ENCODE data around the gene AFF3.

Gene AFF3

DNA sequence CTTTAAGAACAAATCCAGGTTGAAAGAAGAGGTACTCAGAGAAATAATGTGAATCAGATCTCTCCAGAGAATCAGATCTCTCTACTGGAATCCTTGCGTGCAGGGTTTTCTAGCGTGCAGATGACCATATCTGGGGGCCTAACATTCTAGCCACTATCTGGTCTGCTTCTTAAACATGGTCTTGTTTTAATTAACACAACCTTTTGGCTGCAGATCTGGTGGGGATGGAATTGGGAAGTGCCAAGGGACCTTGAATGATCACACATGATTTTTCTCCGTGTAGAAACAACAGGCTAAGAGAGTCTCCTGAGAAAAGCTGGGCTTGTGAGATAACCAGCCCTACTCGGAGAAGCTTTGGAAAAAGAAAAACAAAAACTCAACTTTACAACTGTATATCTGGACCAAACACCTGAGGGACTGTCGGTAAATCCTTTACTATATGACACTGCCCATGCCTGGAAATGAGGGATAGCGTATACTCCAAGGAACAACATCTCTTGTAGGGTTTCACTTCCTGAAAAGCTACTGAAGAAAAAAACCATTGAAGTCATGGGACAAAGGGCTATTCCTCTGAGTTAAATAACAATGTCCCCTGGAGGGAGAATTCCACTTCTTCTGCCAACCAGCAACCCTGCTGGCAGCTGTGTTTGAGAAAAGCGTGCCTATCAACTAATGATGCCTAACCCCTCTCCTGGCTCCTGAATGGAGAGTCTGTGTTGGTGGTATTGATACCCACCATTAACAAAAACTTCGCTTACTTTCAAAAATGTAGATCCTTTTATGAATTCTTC lies 481.6 kb downstream of the AFF3 start:
- H3K4me1 ChIP-seq (ENCODE audit: control insufficient read depth, insufficient read depth, low read length, poor library complexity, severe bottlenecking) = no peaks in the 10 kb centered on the region
- H3K4me3 ChIP-seq (ENCODE audit: insufficient read depth, low read depth, low read length, poor library complexity, severe bottlenecking) = no peak overlapping the region
- DNase-seq = no peak
- no peaks in the 10 kb centered on the region for H3K9me3 ChIP-seq (ENCODE audit: control insufficient read depth, low read length)
- no peak overlapping the region for H3K27ac ChIP-seq (ENCODE audit: insufficient read depth, low read length, poor library complexity, severe bottlenecking)
- H3K27me3 ChIP-seq (replicated peaks; ENCODE audit: control insufficient read depth, insufficient read depth, low read length, poor library complexity, severe bottlenecking) = no peaks in the 10 kb centered on the region
- H3K36me3 ChIP-seq (ENCODE audit: control insufficient read depth, insufficient read depth, low read length) = no peaks in the 10 kb centered on the region

DNA sequence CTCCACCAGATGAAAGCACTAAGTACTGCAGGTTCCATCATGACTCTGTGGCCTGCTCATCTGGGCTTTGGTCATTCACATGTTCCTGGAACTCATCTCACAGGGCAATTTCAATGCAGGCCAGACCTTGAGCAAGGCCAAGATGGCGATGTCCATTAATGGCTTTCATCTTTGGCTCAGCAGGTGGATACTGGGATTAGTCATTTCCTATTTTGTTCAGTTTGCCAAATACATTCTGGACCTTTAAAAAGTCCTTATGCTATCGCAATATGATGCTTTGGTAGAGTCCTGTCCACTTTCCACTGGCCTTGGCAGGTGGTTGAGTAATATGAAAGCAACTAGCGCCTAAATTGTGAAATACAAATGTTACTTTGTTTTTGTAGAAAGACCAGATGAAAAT lies 482.5 kb downstream of the AFF3 start:
- Histone ChIP-seq H3K9me3 (ENCODE audit: control insufficient read depth, low read length) (no peaks in the 10 kb centered on the region), H3K4me3 (ENCODE audit: insufficient read depth, low read depth, low read length, poor library complexity, severe bottlenecking) (no peak overlapping the region), H3K4me1 (ENCODE audit: control insufficient read depth, insufficient read depth, low read length, poor library complexity, severe bottlenecking) (no peaks in the 10 kb centered on the region), H3K27me3 (replicated peaks; ENCODE audit: control insufficient read depth, insufficient read depth, low read length, poor library complexity, severe bottlenecking) (no peaks in the 10 kb centered on the region), H3K27ac (ENCODE audit: insufficient read depth, low read length, poor library complexity, severe bottlenecking) (no peak overlapping the region), H3K36me3 (ENCODE audit: control insufficient read depth, insufficient read depth, low read length) (no peaks in the 10 kb centered on the region)
- DNase-seq = no peak

DNA sequence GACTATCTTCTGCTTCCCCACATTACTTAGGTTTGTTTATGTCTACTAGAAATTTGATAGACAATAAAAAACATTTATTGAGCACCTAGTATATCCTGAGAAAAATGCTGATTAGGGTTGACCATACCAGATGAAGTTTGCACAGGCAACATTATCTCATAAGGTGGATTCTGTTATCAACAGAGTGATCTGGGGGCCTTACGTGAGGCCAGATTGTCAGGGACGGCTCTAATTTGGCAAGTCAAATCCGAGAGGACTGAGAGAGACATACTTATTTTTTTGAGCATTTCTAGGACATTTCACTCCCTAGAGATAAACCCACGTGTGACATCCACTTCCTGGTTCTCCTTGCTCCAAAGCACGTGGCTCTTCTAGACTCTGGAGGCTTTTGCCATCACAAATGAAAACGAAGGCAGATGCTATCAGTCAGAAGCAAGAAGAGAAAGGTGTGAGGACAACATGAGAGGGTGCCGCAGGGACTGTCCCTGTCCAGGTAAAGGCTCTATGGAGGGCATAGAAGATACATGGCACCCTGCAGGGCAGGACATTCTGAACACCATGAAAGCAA lies 484.6 kb downstream of the AFF3 start:
- H3K36me3 ChIP-seq (ENCODE audit: control insufficient read depth, insufficient read depth, low read length) = no peaks in the 10 kb centered on the region
- no peak overlapping the region for H3K27ac ChIP-seq (ENCODE audit: insufficient read depth, low read length, poor library complexity, severe bottlenecking)
- no peak overlapping the region for H3K4me3 ChIP-seq (ENCODE audit: insufficient read depth, low read depth, low read length, poor library complexity, severe bottlenecking)
- DNase-seq = no peak
- H3K4me1 ChIP-seq (ENCODE audit: control insufficient read depth, insufficient read depth, low read length, poor library complexity, severe bottlenecking) = no peaks in the 10 kb centered on the region
- H3K9me3 ChIP-seq (ENCODE audit: control insufficient read depth, low read length) = no peaks in the 10 kb centered on the region
- no peaks in the 10 kb centered on the region for H3K27me3 ChIP-seq (replicated peaks; ENCODE audit: control insufficient read depth, insufficient read depth, low read length, poor library complexity, severe bottlenecking)

DNA sequence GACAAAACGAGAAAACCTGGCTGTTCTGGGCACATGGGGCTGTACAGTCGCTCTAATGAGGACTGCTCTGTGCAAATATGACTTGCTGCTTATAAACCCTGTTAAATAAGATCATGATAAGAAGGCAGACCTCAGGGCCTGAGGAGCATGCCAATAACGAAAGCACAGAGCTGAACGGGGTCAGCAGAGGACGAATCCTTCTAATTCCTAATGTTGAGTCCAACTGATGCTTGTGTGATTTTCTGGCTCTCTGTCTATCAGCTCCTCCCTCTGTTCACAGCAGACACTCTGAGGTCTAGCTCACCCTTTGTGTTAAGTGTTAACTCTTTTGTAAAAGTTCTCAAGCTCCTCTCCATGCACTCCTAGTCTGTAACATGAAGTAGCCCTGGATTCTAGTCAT lies 485.4 kb downstream of the AFF3 start:
- DNase-seq = no peak
- no peaks in the 10 kb centered on the region for H3K36me3 ChIP-seq (ENCODE audit: control insufficient read depth, insufficient read depth, low read length)
- H3K4me3 ChIP-seq (ENCODE audit: insufficient read depth, low read depth, low read length, poor library complexity, severe bottlenecking) = no peak overlapping the region
- no peak overlapping the region for H3K27ac ChIP-seq (ENCODE audit: insufficient read depth, low read length, poor library complexity, severe bottlenecking)
- no peaks in the 10 kb centered on the region for H3K9me3 ChIP-seq (ENCODE audit: control insufficient read depth, low read length)
- no peaks in the 10 kb centered on the region for H3K27me3 ChIP-seq (replicated peaks; ENCODE audit: control insufficient read depth, insufficient read depth, low read length, poor library complexity, severe bottlenecking)
- no peaks in the 10 kb centered on the region for H3K4me1 ChIP-seq (ENCODE audit: control insufficient read depth, insufficient read depth, low read length, poor library complexity, severe bottlenecking)

DNA sequence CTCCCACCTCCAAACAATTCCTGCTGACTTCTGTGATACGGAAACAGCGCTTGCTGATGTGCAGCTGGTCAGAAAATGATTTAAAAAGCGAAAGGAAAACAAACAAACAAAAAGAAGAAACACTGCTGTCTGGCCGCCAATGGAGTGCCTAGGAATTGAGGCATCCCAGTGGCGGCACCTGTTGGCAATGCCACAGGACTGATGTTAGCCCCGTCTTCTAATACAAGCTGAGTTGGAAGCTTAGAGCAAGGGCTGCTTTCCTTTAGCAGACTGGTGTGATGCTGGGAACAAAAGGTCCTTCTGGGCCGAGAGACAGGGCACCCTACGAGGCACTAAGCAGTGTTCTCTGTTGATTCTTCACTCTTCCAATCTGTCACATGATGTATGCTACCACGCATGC lies 489.0 kb downstream of the AFF3 start:
- DNase-seq = no peak
- Histone ChIP-seq H3K4me3 (ENCODE audit: insufficient read depth, low read depth, low read length, poor library complexity, severe bottlenecking) (no peak overlapping the region), H3K27ac (ENCODE audit: insufficient read depth, low read length, poor library complexity, severe bottlenecking) (no peak overlapping the region), H3K4me1 (ENCODE audit: control insufficient read depth, insufficient read depth, low read length, poor library complexity, severe bottlenecking) (no peaks in the 10 kb centered on the region), H3K9me3 (ENCODE audit: control insufficient read depth, low read length) (no peaks in the 10 kb centered on the region), H3K36me3 (ENCODE audit: control insufficient read depth, insufficient read depth, low read length) (no peaks in the 10 kb centered on the region), H3K27me3 (replicated peaks; ENCODE audit: control insufficient read depth, insufficient read depth, low read length, poor library complexity, severe bottlenecking) (no peaks in the 10 kb centered on the region)

DNA sequence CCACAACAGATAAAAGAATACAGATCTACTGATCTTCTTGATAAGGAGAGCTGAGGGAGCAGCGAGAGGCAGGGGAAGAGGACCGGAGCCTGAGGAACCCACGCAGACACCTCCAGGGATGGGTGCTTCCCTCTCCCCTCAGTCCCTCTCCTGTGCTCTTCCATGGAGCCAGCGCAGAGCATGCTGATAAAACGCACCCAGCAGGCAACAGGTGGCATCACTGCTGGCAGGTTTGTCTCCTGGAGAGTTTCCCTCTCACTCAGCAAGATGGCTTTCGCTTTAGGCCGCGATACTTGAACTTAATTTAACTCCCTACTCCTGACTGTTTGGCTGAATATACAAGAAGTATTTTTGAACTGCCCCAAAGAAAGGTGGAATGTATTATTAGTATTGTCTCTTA lies 489.5 kb downstream of the AFF3 start:
- H3K36me3 ChIP-seq (ENCODE audit: control insufficient read depth, insufficient read depth, low read length) = no peaks in the 10 kb centered on the region
- no peak for DNase-seq

DNA sequence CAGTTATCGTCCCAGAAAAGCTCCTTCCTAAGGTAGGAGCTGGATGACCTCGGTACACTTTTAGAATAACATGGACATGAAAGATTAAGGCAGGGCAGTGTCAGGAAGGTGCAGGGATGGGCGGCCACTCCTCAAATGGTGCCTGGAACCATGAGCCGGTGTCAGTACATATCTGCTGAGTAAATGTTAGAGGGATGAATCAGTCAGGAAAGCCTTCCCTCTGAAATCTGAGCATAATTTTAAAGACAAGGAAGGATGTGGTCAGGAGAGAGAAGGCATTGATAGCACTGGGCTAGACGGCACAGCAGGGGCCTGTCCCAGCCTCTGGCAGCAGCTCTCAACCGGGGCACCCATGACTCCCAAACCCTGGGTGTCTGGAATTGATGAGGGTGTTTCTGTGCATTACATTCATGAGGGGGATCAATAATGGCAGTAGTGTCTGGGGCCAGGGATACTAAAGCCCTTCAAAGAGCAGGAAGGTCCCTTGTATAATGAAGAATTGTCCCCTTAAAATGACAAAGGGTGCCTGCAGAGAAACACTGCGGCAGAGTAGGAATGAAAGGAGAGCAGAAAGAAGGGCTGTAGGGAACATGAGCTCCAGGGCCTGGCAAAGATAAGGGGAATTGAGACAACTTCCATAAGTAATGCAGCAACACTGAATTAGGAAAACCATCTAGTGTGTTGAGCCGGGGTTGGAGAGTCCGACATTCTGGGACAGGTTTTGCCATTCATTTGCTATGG lies 490.3 kb downstream of the AFF3 start:
- Histone ChIP-seq H3K4me3 (ENCODE audit: insufficient read depth, low read depth, low read length, poor library complexity, severe bottlenecking) (no peak overlapping the region), H3K27me3 (replicated peaks; ENCODE audit: control insufficient read depth, insufficient read depth, low read length, poor library complexity, severe bottlenecking) (no peaks in the 10 kb centered on the region), H3K27ac (ENCODE audit: insufficient read depth, low read length, poor library complexity, severe bottlenecking) (no peak overlapping the region), H3K4me1 (ENCODE audit: control insufficient read depth, insufficient read depth, low read length, poor library complexity, severe bottlenecking) (no peaks in the 10 kb centered on the region), H3K36me3 (ENCODE audit: control insufficient read depth, insufficient read depth, low read length) (no peaks in the 10 kb centered on the region), H3K9me3 (ENCODE audit: control insufficient read depth, low read length) (no peaks in the 10 kb centered on the region)
- DNase-seq = no peak

More for the DNA sequence above, 489.5 kb downstream of the AFF3 start:
- H3K4me1 ChIP-seq (ENCODE audit: control insufficient read depth, insufficient read depth, low read length, poor library complexity, severe bottlenecking) = no peaks in the 10 kb centered on the region
- H3K9me3 ChIP-seq (ENCODE audit: control insufficient read depth, low read length) = no peaks in the 10 kb centered on the region
- no peak overlapping the region for H3K4me3 ChIP-seq (ENCODE audit: insufficient read depth, low read depth, low read length, poor library complexity, severe bottlenecking)
- H3K27me3 ChIP-seq (replicated peaks; ENCODE audit: control insufficient read depth, insufficient read depth, low read length, poor library complexity, severe bottlenecking) = no peaks in the 10 kb centered on the region
- H3K27ac ChIP-seq (ENCODE audit: insufficient read depth, low read length, poor library complexity, severe bottlenecking) = no peak overlapping the region

DNA sequence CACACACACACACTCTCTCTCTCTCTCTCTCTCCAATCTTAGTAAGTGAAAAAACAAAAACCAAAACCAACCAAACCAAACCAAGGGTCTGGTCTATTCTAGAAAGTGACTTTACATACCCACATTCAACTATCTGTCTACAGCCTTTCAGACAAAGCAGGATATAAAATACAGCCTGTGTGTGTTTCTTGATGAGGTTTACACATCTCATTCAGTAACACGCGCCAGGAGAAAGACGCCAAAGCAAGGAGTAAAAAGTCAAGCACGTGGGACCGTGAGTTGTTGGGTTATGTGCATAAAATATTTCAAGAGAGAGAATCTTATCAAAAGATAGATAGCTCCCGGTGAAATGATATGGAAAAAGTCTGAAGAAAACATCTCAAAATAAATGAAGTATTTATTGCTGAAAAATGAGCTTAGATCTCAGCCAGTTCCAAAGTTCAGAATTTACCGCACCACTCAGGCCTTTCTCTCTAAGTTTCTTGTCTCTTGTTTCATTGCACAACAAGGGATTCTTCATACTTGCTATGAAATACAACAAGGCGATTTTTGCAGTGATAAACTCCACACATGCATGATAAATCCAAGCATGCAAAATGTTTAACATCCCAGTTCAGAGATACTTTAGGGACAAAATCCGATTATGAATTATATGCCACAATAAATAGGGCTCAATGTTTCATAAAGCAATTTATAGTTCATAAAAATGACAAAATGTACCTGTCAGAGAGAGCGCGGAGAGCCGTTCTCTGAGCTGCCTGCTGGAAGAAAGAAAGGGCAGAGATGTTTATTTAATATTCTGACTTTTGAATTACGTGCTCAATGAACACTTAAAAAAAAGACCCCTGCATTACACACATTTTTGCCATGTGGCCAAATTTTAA lies 493.2 kb downstream of the AFF3 start:
- no peaks in the 10 kb centered on the region for H3K4me1 ChIP-seq (ENCODE audit: control insufficient read depth, insufficient read depth, low read length, poor library complexity, severe bottlenecking)
- no peak for DNase-seq
- no peaks in the 10 kb centered on the region for H3K27me3 ChIP-seq (replicated peaks; ENCODE audit: control insufficient read depth, insufficient read depth, low read length, poor library complexity, severe bottlenecking)
- H3K27ac ChIP-seq (ENCODE audit: insufficient read depth, low read length, poor library complexity, severe bottlenecking) = no peak overlapping the region
- no peak overlapping the region for H3K4me3 ChIP-seq (ENCODE audit: insufficient read depth, low read depth, low read length, poor library complexity, severe bottlenecking)
- no peaks in the 10 kb centered on the region for H3K36me3 ChIP-seq (ENCODE audit: control insufficient read depth, insufficient read depth, low read length)
- H3K9me3 ChIP-seq (ENCODE audit: control insufficient read depth, low read length) = no peaks in the 10 kb centered on the region

DNA sequence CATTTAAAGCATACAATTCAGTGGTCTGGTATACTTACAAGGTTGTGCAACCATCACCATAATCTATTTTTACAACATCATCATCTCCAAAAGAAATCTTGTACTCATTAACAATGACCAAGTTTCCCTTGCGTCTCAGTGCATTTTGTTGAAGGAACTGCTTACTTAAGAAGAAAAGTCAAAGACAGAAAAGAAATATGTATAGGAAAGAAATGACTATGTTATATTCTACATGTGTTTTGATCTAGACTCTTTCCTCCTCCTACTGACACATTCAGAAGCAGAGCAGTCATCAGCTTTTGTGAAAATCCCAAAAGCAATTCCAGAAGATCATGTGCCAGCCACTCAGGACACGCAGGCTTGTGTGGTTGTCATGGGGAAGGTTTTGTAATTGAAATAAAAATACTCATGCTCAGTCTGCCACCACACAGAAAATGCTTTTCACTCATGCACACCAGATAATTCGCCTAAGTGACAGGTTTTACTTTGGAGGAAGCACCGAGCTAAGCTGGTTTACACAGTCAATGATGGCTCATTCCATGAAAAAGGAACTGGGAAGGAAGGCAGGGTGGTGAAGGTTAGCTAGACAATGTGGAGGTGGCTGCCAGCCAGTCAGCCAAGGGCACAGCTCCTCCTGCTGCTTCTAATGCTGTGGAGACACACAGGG lies 494.1 kb downstream of the AFF3 start:
- Histone ChIP-seq H3K36me3 (ENCODE audit: control insufficient read depth, insufficient read depth, low read length) (no peaks in the 10 kb centered on the region), H3K9me3 (ENCODE audit: control insufficient read depth, low read length) (no peaks in the 10 kb centered on the region), H3K4me1 (ENCODE audit: control insufficient read depth, insufficient read depth, low read length, poor library complexity, severe bottlenecking) (no peaks in the 10 kb centered on the region), H3K27me3 (replicated peaks; ENCODE audit: control insufficient read depth, insufficient read depth, low read length, poor library complexity, severe bottlenecking) (no peaks in the 10 kb centered on the region), H3K4me3 (ENCODE audit: insufficient read depth, low read depth, low read length, poor library complexity, severe bottlenecking) (no peak overlapping the region), H3K27ac (ENCODE audit: insufficient read depth, low read length, poor library complexity, severe bottlenecking) (no peak overlapping the region)
- no peak for DNase-seq

All from effector memory CD4-positive, alpha-beta T cell (primary cell).